Ramos (cell line): ENCODE measurements around the gene LARGE1.
"Not testable (repeated sequence)": the region's sequence is repeated elsewhere in the genome, so short reads cannot be mapped to it uniquely, and the experiment has no call there.

Experiments
- in situ Hi-C: fragments of 300-500 bp; cut with MboI; formaldehyde crosslinking; loops from one replicate; pipeline ENCODE4 v1.14.3; 2022; ENCODE audit warnings: low sequenced_read_pairs; ENCODE audit not compliant: unreplicated experiment

LARGE1 gene

GRCh38 chr22:33861216-33861875 is 58.9 kb downstream of the LARGE1 start:
- in situ Hi-C loops = no loop called here

- in situ Hi-C loops = no loop called here
Observed at GRCh38 chr22:33860386-33860785, 59.9 kb downstream of the LARGE1 start.

- in situ Hi-C loops = no loop called here
Observed at GRCh38 chr22:33859311-33859710, 61.0 kb downstream of the LARGE1 start.

- in situ Hi-C loops = not testable (repeated sequence)
Observed at GRCh38 chr22:33858653-33859052, 61.6 kb downstream of the LARGE1 start.

- in situ Hi-C loops = not testable (repeated sequence)
Observed at GRCh38 chr22:33857767-33858166, 62.5 kb downstream of the LARGE1 start.

GRCh38 chr22:33854724-33855123 is 65.6 kb downstream of the LARGE1 start:
- in situ Hi-C loops = no loop called here

GRCh38 chr22:33853200-33854097 is 66.8 kb downstream of the LARGE1 start:
- in situ Hi-C loops = no loop called here

GRCh38 chr22:33851821-33852384 is 68.4 kb downstream of the LARGE1 start:
- in situ Hi-C loops = no loop called here

GRCh38 chr22:33851240-33851639 is 69.0 kb downstream of the LARGE1 start:
- in situ Hi-C loops = no loop called here

- in situ Hi-C loops = no loop called here
Observed at GRCh38 chr22:33850724-33851123, 69.6 kb downstream of the LARGE1 start.

- in situ Hi-C loops = no loop called here
Observed at GRCh38 chr22:33850193-33850592, 70.1 kb downstream of the LARGE1 start.

- in situ Hi-C loops = loop anchor here (10.0 kb wide), 2 partner anchors 273 to 533 kb away; no protein-coding TSS in a partner anchor
Observed at GRCh38 chr22:33848251-33848650, 72.0 kb downstream of the LARGE1 start.

- in situ Hi-C loops = loop anchor here (10.0 kb wide), 2 partner anchors 269 to 529 kb away; no protein-coding TSS in a partner anchor
Observed at GRCh38 chr22:33844273-33844672, 76.0 kb downstream of the LARGE1 start.

GRCh38 chr22:33842421-33843094 is 77.7 kb downstream of the LARGE1 start:
- in situ Hi-C loops = loop anchor here (10.0 kb wide), 2 partner anchors 268 to 528 kb away; no protein-coding TSS in a partner anchor

GRCh38 chr22:33842006-33842354 is 78.3 kb downstream of the LARGE1 start:
- in situ Hi-C loops = loop anchor here (10.0 kb wide), 2 partner anchors 267 to 527 kb away; no protein-coding TSS in a partner anchor

- in situ Hi-C loops = loop anchor here (10.0 kb wide), 2 partner anchors 267 to 527 kb away; no protein-coding TSS in a partner anchor
Observed at GRCh38 chr22:33841281-33842005, 78.8 kb downstream of the LARGE1 start.

GRCh38 chr22:33838644-33839043 is 81.6 kb downstream of the LARGE1 start:
- in situ Hi-C loops = no loop called here

GRCh38 chr22:33837826-33838225 is 82.5 kb downstream of the LARGE1 start:
- in situ Hi-C loops = no loop called here

- in situ Hi-C loops = no loop called here
Observed at GRCh38 chr22:33835265-33835664, 85.0 kb downstream of the LARGE1 start.
